Measurements from ENCODE around the gene CDH22.

CDH22 gene

GRCh38 chr20:46267108-46268105 lies 40.9 kb downstream of the CDH22 start:
- no peak overlapping the region for H3K27ac ChIP-seq (ENCODE audit: low read length)
- H3K36me3 ChIP-seq (ENCODE audit: control insufficient read depth in 2 of 2, insufficient read depth in 2 of 2, low read length in 2 of 2) = no peaks in the 10 kb centered on the region
- H3K4me1 ChIP-seq (ENCODE audit: control insufficient read depth, insufficient read depth, low read length) = no peaks in the 10 kb centered on the region
- no peak overlapping the region for H3K9ac ChIP-seq (ENCODE audit: low read length in 2 of 2)
- peaks cover 0 to 8% of the 10 kb centered on the region in 2 donors for H3K9me3 ChIP-seq (ENCODE audit: control insufficient read depth in 2 of 2, low read length in 2 of 2)
- H3K27me3 ChIP-seq (ENCODE audit: control insufficient read depth in 1 of 2, insufficient read depth in 2 of 2, low read length in 2 of 2) = peaks cover 27 to 59% of the 10 kb centered on the region in 2 donors
- no peak overlapping the region for H3K4me3 ChIP-seq (ENCODE audit: low read length in 2 of 2)

- H3K27me3 ChIP-seq (ENCODE audit: control insufficient read depth in 1 of 2, insufficient read depth in 2 of 2, low read length in 2 of 2) = peaks cover 32 to 62% of the 10 kb centered on the region in 2 donors
- peaks cover 0 to 2% of the 10 kb centered on the region in 2 donors for H3K9me3 ChIP-seq (ENCODE audit: control insufficient read depth in 2 of 2, low read length in 2 of 2)
- H3K4me3 ChIP-seq (ENCODE audit: low read length in 2 of 2) = no peak overlapping the region
- no peaks in the 10 kb centered on the region for H3K4me1 ChIP-seq (ENCODE audit: control insufficient read depth, insufficient read depth, low read length)
- no peaks in the 10 kb centered on the region for H3K36me3 ChIP-seq (ENCODE audit: control insufficient read depth in 2 of 2, insufficient read depth in 2 of 2, low read length in 2 of 2)
- no peak overlapping the region for H3K9ac ChIP-seq (ENCODE audit: low read length in 2 of 2)
- H3K27ac ChIP-seq (ENCODE audit: low read length) = no peak overlapping the region
Observed at GRCh38 chr20:46265539-46265938, 42.8 kb downstream of the CDH22 start.

- Histone ChIP-seq H3K4me3 (ENCODE audit: low read length in 2 of 2) (no peak overlapping the region), H3K27ac (ENCODE audit: low read length) (no peak overlapping the region), H3K4me1 (ENCODE audit: control insufficient read depth, insufficient read depth, low read length) (no peaks in the 10 kb centered on the region), H3K9me3 (ENCODE audit: control insufficient read depth in 2 of 2, low read length in 2 of 2) (peaks cover 2 to 3% of the 10 kb centered on the region in 2 donors), H3K36me3 (ENCODE audit: control insufficient read depth in 2 of 2, insufficient read depth in 2 of 2, low read length in 2 of 2) (no peaks in the 10 kb centered on the region), H3K27me3 (ENCODE audit: control insufficient read depth in 1 of 2, insufficient read depth in 2 of 2, low read length in 2 of 2) (peaks cover 29 to 59% of the 10 kb centered on the region in 2 donors), H3K9ac (ENCODE audit: low read length in 2 of 2) (no peak overlapping the region)
Observed at GRCh38 chr20:46264391-46265266, 43.7 kb downstream of the CDH22 start.

GRCh38 chr20:46261456-46262253 lies 46.6 kb downstream of the CDH22 start:
- peaks cover 2 to 3% of the 10 kb centered on the region in 2 donors for H3K9me3 ChIP-seq (ENCODE audit: control insufficient read depth in 2 of 2, low read length in 2 of 2)
- no peaks in the 10 kb centered on the region for H3K4me1 ChIP-seq (ENCODE audit: control insufficient read depth, insufficient read depth, low read length)
- H3K36me3 ChIP-seq (ENCODE audit: control insufficient read depth in 2 of 2, insufficient read depth in 2 of 2, low read length in 2 of 2) = no peaks in the 10 kb centered on the region
- no peak overlapping the region for H3K9ac ChIP-seq (ENCODE audit: low read length in 2 of 2)
- H3K4me3 ChIP-seq (ENCODE audit: low read length in 2 of 2) = no peak overlapping the region
- H3K27ac ChIP-seq (ENCODE audit: low read length) = no peak overlapping the region
- peaks cover 27 to 51% of the 10 kb centered on the region in 2 donors for H3K27me3 ChIP-seq (ENCODE audit: control insufficient read depth in 1 of 2, insufficient read depth in 2 of 2, low read length in 2 of 2)

- Histone ChIP-seq H3K9me3 (ENCODE audit: control insufficient read depth in 2 of 2, low read length in 2 of 2) (peaks cover 2 to 3% of the 10 kb centered on the region in 2 donors), H3K4me3 (ENCODE audit: low read length in 2 of 2) (no peak overlapping the region), H3K36me3 (ENCODE audit: control insufficient read depth in 2 of 2, insufficient read depth in 2 of 2, low read length in 2 of 2) (no peaks in the 10 kb centered on the region), H3K27ac (ENCODE audit: low read length) (no peak overlapping the region), H3K9ac (ENCODE audit: low read length in 2 of 2) (no peak overlapping the region), H3K4me1 (ENCODE audit: control insufficient read depth, insufficient read depth, low read length) (no peaks in the 10 kb centered on the region), H3K27me3 (ENCODE audit: control insufficient read depth in 1 of 2, insufficient read depth in 2 of 2, low read length in 2 of 2) (peaks cover 29 to 55% of the 10 kb centered on the region in 2 donors)
Observed at GRCh38 chr20:46260936-46261454, 47.3 kb downstream of the CDH22 start.

- Histone ChIP-seq H3K9me3 (ENCODE audit: control insufficient read depth in 2 of 2, low read length in 2 of 2) (peaks cover 2 to 3% of the 10 kb centered on the region in 2 donors), H3K36me3 (ENCODE audit: control insufficient read depth in 2 of 2, insufficient read depth in 2 of 2, low read length in 2 of 2) (no peaks in the 10 kb centered on the region), H3K27ac (ENCODE audit: low read length) (no peak overlapping the region), H3K27me3 (ENCODE audit: control insufficient read depth in 1 of 2, insufficient read depth in 2 of 2, low read length in 2 of 2) (peaks cover 33 to 56% of the 10 kb centered on the region in 2 donors), H3K4me1 (ENCODE audit: control insufficient read depth, insufficient read depth, low read length) (no peaks in the 10 kb centered on the region), H3K4me3 (ENCODE audit: low read length in 2 of 2) (no peak overlapping the region), H3K9ac (ENCODE audit: low read length in 2 of 2) (no peak overlapping the region)
Observed at GRCh38 chr20:46260480-46260879, 47.8 kb downstream of the CDH22 start.

GRCh38 chr20:46259260-46259859 lies 48.9 kb downstream of the CDH22 start:
- Histone ChIP-seq H3K27ac (ENCODE audit: low read length) (no peak overlapping the region), H3K36me3 (ENCODE audit: control insufficient read depth in 2 of 2, insufficient read depth in 2 of 2, low read length in 2 of 2) (no peaks in the 10 kb centered on the region), H3K4me3 (ENCODE audit: low read length in 2 of 2) (no peak overlapping the region), H3K9ac (ENCODE audit: low read length in 2 of 2) (no peak overlapping the region), H3K4me1 (ENCODE audit: control insufficient read depth, insufficient read depth, low read length) (no peaks in the 10 kb centered on the region), H3K27me3 (ENCODE audit: control insufficient read depth in 1 of 2, insufficient read depth in 2 of 2, low read length in 2 of 2) (peaks cover 33 to 52% of the 10 kb centered on the region in 2 donors), H3K9me3 (ENCODE audit: control insufficient read depth in 2 of 2, low read length in 2 of 2) (peaks cover 0 to 3% of the 10 kb centered on the region in 2 donors)

- no peak overlapping the region for H3K27ac ChIP-seq (ENCODE audit: low read length)
- H3K9me3 ChIP-seq (ENCODE audit: control insufficient read depth in 2 of 2, low read length in 2 of 2) = peaks cover 0 to 3% of the 10 kb centered on the region in 2 donors
- H3K4me3 ChIP-seq (ENCODE audit: low read length in 2 of 2) = no peak overlapping the region
- no peaks in the 10 kb centered on the region for H3K4me1 ChIP-seq (ENCODE audit: control insufficient read depth, insufficient read depth, low read length)
- peaks cover 39 to 48% of the 10 kb centered on the region in 2 donors for H3K27me3 ChIP-seq (ENCODE audit: control insufficient read depth in 1 of 2, insufficient read depth in 2 of 2, low read length in 2 of 2)
- H3K36me3 ChIP-seq (ENCODE audit: control insufficient read depth in 2 of 2, insufficient read depth in 2 of 2, low read length in 2 of 2) = no peaks in the 10 kb centered on the region
- H3K9ac ChIP-seq (ENCODE audit: low read length in 2 of 2) = no peak overlapping the region
Observed at GRCh38 chr20:46257887-46258286, 50.4 kb downstream of the CDH22 start.

- Histone ChIP-seq H3K27ac (ENCODE audit: low read length) (no peak overlapping the region), H3K9ac (ENCODE audit: low read length in 2 of 2) (no peak overlapping the region), H3K4me1 (ENCODE audit: control insufficient read depth, insufficient read depth, low read length) (no peaks in the 10 kb centered on the region), H3K27me3 (ENCODE audit: control insufficient read depth in 1 of 2, insufficient read depth in 2 of 2, low read length in 2 of 2) (peaks cover 41 to 47% of the 10 kb centered on the region in 2 donors), H3K36me3 (ENCODE audit: control insufficient read depth in 2 of 2, insufficient read depth in 2 of 2, low read length in 2 of 2) (no peaks in the 10 kb centered on the region), H3K4me3 (ENCODE audit: low read length in 2 of 2) (no peak overlapping the region), H3K9me3 (ENCODE audit: control insufficient read depth in 2 of 2, low read length in 2 of 2) (peaks cover 0 to 3% of the 10 kb centered on the region in 2 donors)
Observed at GRCh38 chr20:46256293-46256692, 52.0 kb downstream of the CDH22 start.
